ENCODE results near the gene C4orf46.
"Not testable (repeated sequence)": the region's sequence is repeated elsewhere in the genome, so short reads cannot be mapped to it uniquely, and the experiment has no call there.

The C4orf46 gene

GRCh38 chr4:158663255-158663654, 8.4 kb downstream of the C4orf46 start:
- H3K4me3 ChIP-seq (ENCODE audit: low read depth, low read length); DNase-seq (ENCODE audit: low read depth): not testable (repeated sequence)

- DNase-seq (ENCODE audit: low read depth) = no peak
- H3K4me3 ChIP-seq (ENCODE audit: low read depth, low read length) = no peak overlapping the region
Observed at GRCh38 chr4:158657291-158657690, 14.4 kb downstream of the C4orf46 start.

- no peak for DNase-seq (ENCODE audit: low read depth)
Observed at GRCh38 chr4:158656439-158656838, 15.2 kb downstream of the C4orf46 start.

GRCh38 chr4:158652920-158653319, 18.8 kb downstream of the C4orf46 start:
- H3K4me3 ChIP-seq (ENCODE audit: low read depth, low read length) = no peak overlapping the region
- DNase-seq (ENCODE audit: low read depth) = no peak

More at GRCh38 chr4:158656439-158656838, 15.2 kb downstream of the C4orf46 start:
- no peak overlapping the region for H3K4me3 ChIP-seq (ENCODE audit: low read depth, low read length)

- no peak overlapping the region for H3K4me3 ChIP-seq (ENCODE audit: low read depth, low read length)
- DNase-seq (ENCODE audit: low read depth) = no peak
Observed at GRCh38 chr4:158649111-158649680, 22.5 kb downstream of the C4orf46 start.

GRCh38 chr4:158644760-158645159, 26.9 kb downstream of the C4orf46 start:
- H3K4me3 ChIP-seq (ENCODE audit: low read depth, low read length) = no peak overlapping the region
- DNase-seq (ENCODE audit: low read depth) = no peak

GRCh38 chr4:158644356-158644755, 27.3 kb downstream of the C4orf46 start:
- no peak for DNase-seq (ENCODE audit: low read depth)
- H3K4me3 ChIP-seq (ENCODE audit: low read depth, low read length) = no peak overlapping the region

GRCh38 chr4:158636619-158637018, 35.1 kb downstream of the C4orf46 start:
- no peak overlapping the region for H3K4me3 ChIP-seq (ENCODE audit: low read depth, low read length)
- no peak for DNase-seq (ENCODE audit: low read depth)

- H3K4me3 ChIP-seq (ENCODE audit: low read depth, low read length) = no peak overlapping the region
- peak; percentile 18 for DNase-seq (ENCODE audit: low read depth)
Observed at GRCh38 chr4:158630893-158631292, 40.8 kb downstream of the C4orf46 start.

- DNase-seq (ENCODE audit: low read depth) = no peak
Observed at GRCh38 chr4:158625544-158625943, 46.1 kb downstream of the C4orf46 start.

GRCh38 chr4:158624889-158625478, 46.7 kb downstream of the C4orf46 start:
- DNase-seq (ENCODE audit: low read depth) = peak; percentile 11
- H3K4me3 ChIP-seq (ENCODE audit: low read depth, low read length) = no peak overlapping the region

More at GRCh38 chr4:158625544-158625943, 46.1 kb downstream of the C4orf46 start:
- H3K4me3 ChIP-seq (ENCODE audit: low read depth, low read length) = no peak overlapping the region

- no peak for DNase-seq (ENCODE audit: low read depth)
Observed at GRCh38 chr4:158622251-158622650, 49.4 kb downstream of the C4orf46 start.

GRCh38 chr4:158621729-158622128, 50.0 kb downstream of the C4orf46 start:
- no peak for DNase-seq (ENCODE audit: low read depth)
- H3K4me3 ChIP-seq (ENCODE audit: low read depth, low read length) = no peak overlapping the region

More at GRCh38 chr4:158622251-158622650, 49.4 kb downstream of the C4orf46 start:
- H3K4me3 ChIP-seq (ENCODE audit: low read depth, low read length) = no peak overlapping the region

- H3K4me3 ChIP-seq (ENCODE audit: low read depth, low read length) = no peak overlapping the region
Observed at GRCh38 chr4:158617956-158618355, 53.7 kb downstream of the C4orf46 start.

More at GRCh38 chr4:158617956-158618355, 53.7 kb downstream of the C4orf46 start:
- no peak for DNase-seq (ENCODE audit: low read depth)
